NCI-H748 (cell line): ENCODE results near the gene NTM.

Source experiments
- DNase-seq: peaks from one replicate; lab custom pipeline; 2025; ENCODE audit not compliant: unreplicated experiment; lab: John Stamatoyannopoulos, UW

NTM gene

GRCh38 chr11:132122735-132123134, 752.3 kb downstream of the NTM start:
- no peak for DNase-seq

GRCh38 chr11:132123449-132123848, 753.0 kb downstream of the NTM start:
- DNase-seq: peak; percentile 17

GRCh38 chr11:132123854-132124835, 753.7 kb downstream of the NTM start:
- DNase-seq: no peak

GRCh38 chr11:132125988-132126871, 755.8 kb downstream of the NTM start:
- peak; percentile 77 for DNase-seq

GRCh38 chr11:132126973-132127899, 756.8 kb downstream of the NTM start:
- peak; percentile 87 for DNase-seq

GRCh38 chr11:132127900-132128288, 757.5 kb downstream of the NTM start:
- DNase-seq: no peak

- DNase-seq: peak; percentile 97
Measured at GRCh38 chr11:132131047-132131446, 760.6 kb downstream of the NTM start.

- DNase-seq: peak; percentile 75
Measured at GRCh38 chr11:132131961-132132360, 761.5 kb downstream of the NTM start.

- DNase-seq: no peak
Measured at GRCh38 chr11:132134322-132134721, 763.9 kb downstream of the NTM start.

GRCh38 chr11:132137289-132137980, 767.0 kb downstream of the NTM start:
- DNase-seq: no peak

GRCh38 chr11:132137981-132138313, 767.5 kb downstream of the NTM start:
- DNase-seq: no peak

GRCh38 chr11:132139181-132139580, 768.8 kb downstream of the NTM start:
- DNase-seq: peak; percentile 77

GRCh38 chr11:132140056-132140455, 769.6 kb downstream of the NTM start:
- DNase-seq: peak; percentile 61

GRCh38 chr11:132142121-132142520, 771.7 kb downstream of the NTM start:
- DNase-seq: no peak

- DNase-seq: peak; percentile 83
Measured at GRCh38 chr11:132142554-132142953, 772.1 kb downstream of the NTM start.

- no peak for DNase-seq
Measured at GRCh38 chr11:132147464-132147863, 777.0 kb downstream of the NTM start.

- DNase-seq: no peak
Measured at GRCh38 chr11:132154781-132155180, 784.4 kb downstream of the NTM start.

GRCh38 chr11:132158091-132158490, 787.7 kb downstream of the NTM start:
- DNase-seq: peak; percentile 71

GRCh38 chr11:132158696-132159095, 788.3 kb downstream of the NTM start:
- no peak for DNase-seq

- no peak for DNase-seq
Measured at GRCh38 chr11:132161403-132162078, 791.1 kb downstream of the NTM start.
